ENCODE data around the gene INTS11. TPM values are rescaled to one million over a fixed set of nuclear protein-coding genes. Genes with fewer than 3 reads are reported as not detected.

Gene INTS11
- total RNA-seq, 1 experiment from 2014 or later: 103 TPM

GRCh38 chr1:1282998-1283397, 41.5 kb downstream of the INTS11 start:
- no peak overlapping the region for H3K4me3 Mint-ChIP-seq (ENCODE audit: unreplicated experiment)
- intact Hi-C loops (cut with micrococcal nuclease; ENCODE audit: unreplicated experiment): no loop called here
- Histone ChIP-seq H3K4me3 (ENCODE audit: low read depth, low read length) (no peak overlapping the region), H3K9me3 (no peaks in the 10 kb centered on the region), H3K27me3 (replicated peaks; ENCODE audit: control insufficient read depth, insufficient read depth, low read length) (no peaks in the 10 kb centered on the region), H3K4me1 (no peaks in the 10 kb centered on the region), H3K36me3 (ENCODE audit: control insufficient read depth, insufficient read depth, low read length) (no peaks in the 10 kb centered on the region)
- ChIA-PET POLR2A (no interaction called here), CTCF (no interaction called here)
- H3K27ac Mint-ChIP-seq (ENCODE audit: unreplicated experiment): no peak overlapping the region
- no peak for TF ChIP-seq CTCF (IDR thresholded peaks at IDR 0.05; ENCODE audit: insufficient read depth in 1 of 2, low read depth in 1 of 2, low read length in 1 of 2, severe bottlenecking in 1 of 2, unreplicated experiment in 1 of 2)
- no peaks in the 10 kb centered on the region for H3K36me3 Mint-ChIP-seq (ENCODE audit: insufficient read depth, unreplicated experiment)
- no TSS peak for BruUV-seq (replicated peaks)
- H3K27me3 Mint-ChIP-seq (ENCODE audit: insufficient read depth, unreplicated experiment): no peaks in the 10 kb centered on the region
- H3K9me3 Mint-ChIP-seq (ENCODE audit: unreplicated experiment): no peaks in the 10 kb centered on the region
- no peaks in the 10 kb centered on the region for H3K4me1 Mint-ChIP-seq (ENCODE audit: low read depth, unreplicated experiment)
- no peak for DNase-seq

DNA sequence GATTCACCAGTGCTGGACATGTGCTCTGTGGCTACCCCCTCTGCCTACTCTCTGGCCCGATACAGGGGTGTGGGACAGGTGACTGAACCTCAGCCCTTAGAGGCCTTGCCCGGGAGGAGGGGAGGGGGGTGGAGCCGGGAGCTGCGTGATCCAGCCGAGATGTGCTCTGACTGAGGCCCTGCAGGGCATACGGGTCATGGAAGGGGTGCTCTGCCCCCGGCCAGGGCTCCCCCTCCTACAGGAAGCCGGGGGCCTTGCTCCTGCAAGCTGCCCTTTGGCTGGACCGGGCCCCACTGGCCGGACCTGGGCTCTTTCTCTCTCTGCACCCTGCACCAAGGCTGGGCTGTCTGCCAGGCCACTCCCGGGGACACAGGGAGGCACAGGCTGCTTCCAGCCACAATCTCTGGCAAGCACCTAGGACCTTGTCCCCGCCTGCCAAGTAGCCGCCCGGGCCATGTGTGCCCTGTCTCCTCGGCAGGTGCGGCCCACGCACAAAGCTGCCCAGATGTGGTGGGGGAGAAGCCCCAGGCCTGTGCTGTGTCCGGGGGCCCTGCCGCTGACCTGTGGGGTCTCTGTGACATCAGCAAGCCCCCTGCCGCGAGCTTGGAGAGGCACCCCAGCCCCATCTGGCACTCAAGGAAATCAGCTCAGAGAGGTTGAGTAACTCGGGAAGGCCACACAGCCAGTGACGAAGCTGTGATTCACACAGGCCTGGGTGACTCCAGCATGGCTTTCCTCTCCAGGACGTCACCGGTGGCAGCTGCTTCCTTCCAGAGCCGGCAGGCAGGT, 42.7 kb downstream of the INTS11 start:
- H3K4me3 ChIP-seq (ENCODE audit: low read depth, low read length): no peak overlapping the region
- no peaks in the 10 kb centered on the region for H3K36me3 ChIP-seq (ENCODE audit: control insufficient read depth, insufficient read depth, low read length)
- intact Hi-C loops (cut with micrococcal nuclease; ENCODE audit: unreplicated experiment): no loop called here
- no peaks in the 10 kb centered on the region for H3K4me1 ChIP-seq
- H3K4me3 Mint-ChIP-seq (ENCODE audit: unreplicated experiment): no peak overlapping the region
- no peaks in the 10 kb centered on the region for H3K4me1 Mint-ChIP-seq (ENCODE audit: low read depth, unreplicated experiment)
- CTCF ChIA-PET: no interaction called here
- no peaks in the 10 kb centered on the region for H3K9me3 Mint-ChIP-seq (ENCODE audit: unreplicated experiment)
- H3K27me3 ChIP-seq (replicated peaks; ENCODE audit: control insufficient read depth, insufficient read depth, low read length): no peaks in the 10 kb centered on the region
- H3K27ac Mint-ChIP-seq (ENCODE audit: unreplicated experiment): no peak overlapping the region
- H3K9me3 ChIP-seq: no peaks in the 10 kb centered on the region
- TF ChIP-seq CTCF (IDR thresholded peaks at IDR 0.05; ENCODE audit: insufficient read depth in 1 of 2, low read depth in 1 of 2, low read length in 1 of 2, severe bottlenecking in 1 of 2, unreplicated experiment in 1 of 2): no peak
- no peak for DNase-seq
- POLR2A ChIA-PET: no interaction called here
- no peaks in the 10 kb centered on the region for H3K36me3 Mint-ChIP-seq (ENCODE audit: insufficient read depth, unreplicated experiment)
- H3K27me3 Mint-ChIP-seq (ENCODE audit: insufficient read depth, unreplicated experiment): no peaks in the 10 kb centered on the region
- BruUV-seq (replicated peaks): no TSS peak

DNA sequence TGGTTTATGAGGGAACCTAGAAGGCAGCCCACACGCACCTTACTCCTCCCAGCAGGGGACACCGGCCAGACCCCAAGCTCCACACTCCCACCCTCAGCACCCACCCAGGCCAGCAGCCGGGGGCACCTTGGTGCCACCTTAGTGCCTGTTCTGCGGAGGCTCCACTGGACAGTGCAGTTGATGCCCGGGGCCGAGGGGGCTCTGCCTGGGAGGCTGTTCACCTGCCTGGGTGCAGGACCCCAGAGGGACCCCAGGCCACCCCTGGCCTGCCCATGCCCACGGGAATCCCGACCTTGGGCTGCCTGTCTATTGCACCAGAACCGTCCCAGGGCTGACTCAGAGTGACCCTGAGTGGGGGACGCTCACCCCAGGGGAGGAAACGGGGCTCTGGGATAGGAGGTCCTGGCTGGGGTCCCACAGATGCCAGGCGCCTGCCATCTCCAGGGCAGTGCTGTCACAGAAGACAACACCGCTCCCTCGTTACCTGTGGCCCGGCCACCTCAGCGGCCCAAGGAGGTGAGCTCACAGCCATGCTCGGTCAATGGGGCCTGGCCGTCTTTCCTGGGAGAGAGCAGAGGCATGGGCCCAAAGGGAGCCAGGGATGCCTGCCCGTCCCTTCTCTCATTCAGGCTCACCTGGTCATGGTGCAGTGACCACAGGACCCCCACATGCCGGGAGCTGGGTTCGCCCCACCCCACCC, 43.5 kb downstream of the INTS11 start:
- Histone ChIP-seq H3K4me3 (ENCODE audit: low read depth, low read length) (no peak overlapping the region), H3K9me3 (no peaks in the 10 kb centered on the region), H3K4me1 (no peaks in the 10 kb centered on the region), H3K36me3 (ENCODE audit: control insufficient read depth, insufficient read depth, low read length) (no peaks in the 10 kb centered on the region), H3K27me3 (replicated peaks; ENCODE audit: control insufficient read depth, insufficient read depth, low read length) (no peaks in the 10 kb centered on the region)
- no peak overlapping the region for H3K4me3 Mint-ChIP-seq (ENCODE audit: unreplicated experiment)
- POLR2A ChIA-PET: no interaction called here
- BruUV-seq (replicated peaks): no TSS peak
- intact Hi-C loops (cut with micrococcal nuclease; ENCODE audit: unreplicated experiment): no loop called here
- H3K36me3 Mint-ChIP-seq (ENCODE audit: insufficient read depth, unreplicated experiment): no peaks in the 10 kb centered on the region
- no peaks in the 10 kb centered on the region for H3K27me3 Mint-ChIP-seq (ENCODE audit: insufficient read depth, unreplicated experiment)
- CTCF ChIA-PET: no interaction called here
- TF ChIP-seq CTCF (IDR thresholded peaks at IDR 0.05; ENCODE audit: insufficient read depth in 1 of 2, low read depth in 1 of 2, low read length in 1 of 2, severe bottlenecking in 1 of 2, unreplicated experiment in 1 of 2): no peak
- H3K27ac Mint-ChIP-seq (ENCODE audit: unreplicated experiment): no peak overlapping the region
- no peaks in the 10 kb centered on the region for H3K9me3 Mint-ChIP-seq (ENCODE audit: unreplicated experiment)
- DNase-seq: no peak
- H3K4me1 Mint-ChIP-seq (ENCODE audit: low read depth, unreplicated experiment): no peaks in the 10 kb centered on the region

Data from Caco-2 (cell line).